ENCODE data around the gene THAP8.

DNA sequence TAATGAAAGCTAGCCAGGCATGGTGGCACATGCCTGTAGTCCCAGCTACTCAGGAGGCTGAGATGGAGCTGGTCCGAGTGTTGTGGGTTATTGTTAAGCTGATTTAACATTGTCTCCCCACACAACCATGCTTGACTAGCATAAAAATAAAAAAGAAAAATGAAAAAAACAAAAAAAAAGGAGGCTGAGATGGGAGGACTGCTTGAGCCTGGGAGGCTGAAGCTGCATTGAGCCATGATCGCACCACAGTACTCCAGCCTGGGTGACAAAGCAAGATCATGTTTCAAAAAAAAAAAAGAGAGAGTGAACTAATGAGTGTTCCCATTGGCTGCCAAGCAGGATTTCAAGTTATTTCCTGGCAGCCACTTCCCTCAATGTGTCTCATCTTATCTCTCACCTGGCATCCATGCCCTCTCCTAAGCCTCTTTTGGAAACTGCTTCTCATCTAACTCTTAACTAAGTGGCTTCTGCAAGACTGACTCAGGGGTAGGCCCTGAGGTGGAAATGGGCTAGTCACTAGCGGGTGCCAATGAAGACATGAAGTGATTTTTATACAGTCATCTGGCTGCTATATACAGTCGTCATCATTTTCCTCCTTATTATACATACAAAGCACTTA is 4.9 kb downstream of the THAP8 start:
- TF ChIP-seq, protein P1, sequence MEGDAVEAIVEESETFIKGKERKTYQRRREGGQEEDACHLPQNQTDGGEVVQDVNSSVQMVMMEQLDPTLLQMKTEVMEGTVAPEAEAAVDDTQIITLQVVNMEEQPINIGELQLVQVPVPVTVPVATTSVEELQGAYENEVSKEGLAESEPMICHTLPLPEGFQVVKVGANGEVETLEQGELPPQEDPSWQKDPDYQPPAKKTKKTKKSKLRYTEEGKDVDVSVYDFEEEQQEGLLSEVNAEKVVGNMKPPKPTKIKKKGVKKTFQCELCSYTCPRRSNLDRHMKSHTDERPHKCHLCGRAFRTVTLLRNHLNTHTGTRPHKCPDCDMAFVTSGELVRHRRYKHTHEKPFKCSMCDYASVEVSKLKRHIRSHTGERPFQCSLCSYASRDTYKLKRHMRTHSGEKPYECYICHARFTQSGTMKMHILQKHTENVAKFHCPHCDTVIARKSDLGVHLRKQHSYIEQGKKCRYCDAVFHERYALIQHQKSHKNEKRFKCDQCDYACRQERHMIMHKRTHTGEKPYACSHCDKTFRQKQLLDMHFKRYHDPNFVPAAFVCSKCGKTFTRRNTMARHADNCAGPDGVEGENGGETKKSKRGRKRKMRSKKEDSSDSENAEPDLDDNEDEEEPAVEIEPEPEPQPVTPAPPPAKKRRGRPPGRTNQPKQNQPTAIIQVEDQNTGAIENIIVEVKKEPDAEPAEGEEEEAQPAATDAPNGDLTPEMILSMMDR (IDR thresholded peaks at IDR 0.05): no peak
- no peak for TF ChIP-seq POLR2A (IDR thresholded peaks at IDR 0.05; ENCODE audit: low read depth)
- TF ChIP-seq POLR2AphosphoS5 (IDR thresholded peaks at IDR 0.05): no peak
- TF ChIP-seq EP300 (IDR thresholded peaks at IDR 0.05): no peak

Measured in esophagus muscularis mucosa (tissue), 4 donors.